Lower leg skin (tissue), 3 donors: Measurements from ENCODE around the gene SERPINB10.

Experiments
- POLR2A ChIP-seq, 2 donors: fragments of 450-650 bp; IDR thresholded peaks; one replicate each; pipeline ENCODE4 v1.6.1; 2016 to 2017; ENCODE audit warnings: antibody characterized with exemption in 2 of 2, mild to moderate bottlenecking in 1 of 2, moderate library complexity in 1 of 2
- TF ChIP-seq, protein P1 (sequence below), 3 donors: fragments of 450-650 bp; IDR thresholded peaks; one replicate each; pipeline ENCODE4 v1.5.1; 2016; ENCODE audit warnings: antibody characterized with exemption in 3 of 3, mild to moderate bottlenecking in 3 of 3, moderate library complexity in 2 of 3

DNA sequence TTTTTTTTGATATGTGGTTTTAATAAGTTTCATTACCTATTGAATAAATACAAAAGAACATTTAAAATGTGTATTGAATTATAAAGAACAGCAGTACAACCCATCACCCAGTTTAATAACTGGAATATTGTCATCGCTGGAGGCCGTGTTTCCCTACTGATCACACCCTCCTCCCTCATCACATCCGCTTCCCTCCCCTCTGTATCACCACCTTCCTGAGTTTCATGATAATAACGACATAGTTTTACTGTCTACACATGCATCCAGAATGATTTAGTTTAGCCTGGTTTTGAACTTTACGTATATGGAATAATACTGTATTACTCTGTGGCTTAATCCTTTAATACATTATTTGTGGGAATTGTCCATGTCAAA, 64.2 kb downstream of the SERPINB10 start:
- TF ChIP-seq, protein P1, sequence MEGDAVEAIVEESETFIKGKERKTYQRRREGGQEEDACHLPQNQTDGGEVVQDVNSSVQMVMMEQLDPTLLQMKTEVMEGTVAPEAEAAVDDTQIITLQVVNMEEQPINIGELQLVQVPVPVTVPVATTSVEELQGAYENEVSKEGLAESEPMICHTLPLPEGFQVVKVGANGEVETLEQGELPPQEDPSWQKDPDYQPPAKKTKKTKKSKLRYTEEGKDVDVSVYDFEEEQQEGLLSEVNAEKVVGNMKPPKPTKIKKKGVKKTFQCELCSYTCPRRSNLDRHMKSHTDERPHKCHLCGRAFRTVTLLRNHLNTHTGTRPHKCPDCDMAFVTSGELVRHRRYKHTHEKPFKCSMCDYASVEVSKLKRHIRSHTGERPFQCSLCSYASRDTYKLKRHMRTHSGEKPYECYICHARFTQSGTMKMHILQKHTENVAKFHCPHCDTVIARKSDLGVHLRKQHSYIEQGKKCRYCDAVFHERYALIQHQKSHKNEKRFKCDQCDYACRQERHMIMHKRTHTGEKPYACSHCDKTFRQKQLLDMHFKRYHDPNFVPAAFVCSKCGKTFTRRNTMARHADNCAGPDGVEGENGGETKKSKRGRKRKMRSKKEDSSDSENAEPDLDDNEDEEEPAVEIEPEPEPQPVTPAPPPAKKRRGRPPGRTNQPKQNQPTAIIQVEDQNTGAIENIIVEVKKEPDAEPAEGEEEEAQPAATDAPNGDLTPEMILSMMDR (IDR thresholded peaks at IDR 0.05), result no peak
- TF ChIP-seq POLR2A (IDR thresholded peaks at IDR 0.05), result no peak
